Thyroid gland (tissue), 4 donors: Measurements from ENCODE around the gene LCN2.

Experiments
- POLR2A ChIP-seq, 2 donors: fragments of 450-650 bp; IDR thresholded peaks; one replicate each; pipeline ENCODE4 v1.6.1; 2017; ENCODE audit warnings: antibody characterized with exemption in 2 of 2, mild to moderate bottlenecking in 2 of 2, moderate library complexity in 1 of 2
- TF ChIP-seq, protein P1 (sequence below), 6 experiments: fragments of 200-600 bp in 3 of 6; fragments of 450-650 bp in 3 of 6; sonication (generic) in 3 of 6; IDR thresholded peaks; one replicate each; pipeline ENCODE4 v1.5.1; 2016 to 2019; ENCODE audit warnings: antibody characterized with exemption in 6 of 6, mild to moderate bottlenecking in 2 of 6, inconsistent platforms in 1 of 6, moderate library complexity in 1 of 6

- TF ChIP-seq, protein P1, sequence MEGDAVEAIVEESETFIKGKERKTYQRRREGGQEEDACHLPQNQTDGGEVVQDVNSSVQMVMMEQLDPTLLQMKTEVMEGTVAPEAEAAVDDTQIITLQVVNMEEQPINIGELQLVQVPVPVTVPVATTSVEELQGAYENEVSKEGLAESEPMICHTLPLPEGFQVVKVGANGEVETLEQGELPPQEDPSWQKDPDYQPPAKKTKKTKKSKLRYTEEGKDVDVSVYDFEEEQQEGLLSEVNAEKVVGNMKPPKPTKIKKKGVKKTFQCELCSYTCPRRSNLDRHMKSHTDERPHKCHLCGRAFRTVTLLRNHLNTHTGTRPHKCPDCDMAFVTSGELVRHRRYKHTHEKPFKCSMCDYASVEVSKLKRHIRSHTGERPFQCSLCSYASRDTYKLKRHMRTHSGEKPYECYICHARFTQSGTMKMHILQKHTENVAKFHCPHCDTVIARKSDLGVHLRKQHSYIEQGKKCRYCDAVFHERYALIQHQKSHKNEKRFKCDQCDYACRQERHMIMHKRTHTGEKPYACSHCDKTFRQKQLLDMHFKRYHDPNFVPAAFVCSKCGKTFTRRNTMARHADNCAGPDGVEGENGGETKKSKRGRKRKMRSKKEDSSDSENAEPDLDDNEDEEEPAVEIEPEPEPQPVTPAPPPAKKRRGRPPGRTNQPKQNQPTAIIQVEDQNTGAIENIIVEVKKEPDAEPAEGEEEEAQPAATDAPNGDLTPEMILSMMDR (IDR thresholded peaks at IDR 0.05) = no peak
- TF ChIP-seq POLR2A (IDR thresholded peaks at IDR 0.05) = no peak
Measured at GRCh38 chr9:128106940-128107467, 42.2 kb upstream of the LCN2 start.
